GM18873 (cell line): ENCODE results near the gene ROR1.

ENCODE experiments used
- ATAC-seq: cut with Tn5 transposase; IDR thresholded peaks from one replicate; pipeline ENCODE4 v1.9.1; 2021; ENCODE audit warnings: mild to moderate bottlenecking, moderate library complexity, moderate number of reproducible peaks; ENCODE audit not compliant: unreplicated experiment, low FRiP score

Gene ROR1

GRCh38 chr1:63987014-63987627, 213.3 kb downstream of the ROR1 start:
- ATAC-seq = no peak

GRCh38 chr1:63987628-63988024, 213.8 kb downstream of the ROR1 start:
- ATAC-seq = no peak

GRCh38 chr1:63988941-63989340, 215.1 kb downstream of the ROR1 start:
- no peak for ATAC-seq

- no peak for ATAC-seq
Observed at GRCh38 chr1:63991685-63992084, 217.9 kb downstream of the ROR1 start.

GRCh38 chr1:64000021-64000420, 226.2 kb downstream of the ROR1 start:
- no peak for ATAC-seq

- ATAC-seq = no peak
Observed at GRCh38 chr1:64001038-64001437, 227.2 kb downstream of the ROR1 start.

- no peak for ATAC-seq
Observed at GRCh38 chr1:64004451-64005025, 230.7 kb downstream of the ROR1 start.

- ATAC-seq = no peak
Observed at GRCh38 chr1:64005801-64006200, 232.0 kb downstream of the ROR1 start.

GRCh38 chr1:64006276-64007051, 232.6 kb downstream of the ROR1 start:
- no peak for ATAC-seq

- ATAC-seq = no peak
Observed at GRCh38 chr1:64010316-64010715, 236.5 kb downstream of the ROR1 start.

- no peak for ATAC-seq
Observed at GRCh38 chr1:64013395-64013794, 239.6 kb downstream of the ROR1 start.

- ATAC-seq = no peak
Observed at GRCh38 chr1:64019818-64020217, 246.0 kb downstream of the ROR1 start.

- no peak for ATAC-seq
Observed at GRCh38 chr1:64021066-64021465, 247.2 kb downstream of the ROR1 start.

- ATAC-seq = no peak
Observed at GRCh38 chr1:64025051-64025450, 251.2 kb downstream of the ROR1 start.

- ATAC-seq = no peak
Observed at GRCh38 chr1:64029037-64029436, 255.2 kb downstream of the ROR1 start.

GRCh38 chr1:64030411-64030810, 256.6 kb downstream of the ROR1 start:
- ATAC-seq = no peak

- ATAC-seq = no peak
Observed at GRCh38 chr1:64031236-64031635, 257.4 kb downstream of the ROR1 start.

GRCh38 chr1:64033667-64034220, 259.9 kb downstream of the ROR1 start:
- no peak for ATAC-seq

GRCh38 chr1:64036549-64036948, 262.7 kb downstream of the ROR1 start:
- no peak for ATAC-seq

- ATAC-seq = no peak
Observed at GRCh38 chr1:64038119-64038518, 264.3 kb downstream of the ROR1 start.

GRCh38 chr1:64038965-64039364, 265.1 kb downstream of the ROR1 start:
- no peak for ATAC-seq
